ENCODE data around the gene ZNF562. TPM values are rescaled to one million over a fixed set of nuclear protein-coding genes. Genes with fewer than 3 reads are reported as not detected.
"Not testable (repeated sequence)": the region's sequence is repeated elsewhere in the genome, so short reads cannot be mapped to it uniquely, and the experiment has no call there.

The ZNF562 gene
- total RNA-seq, 4 donors from 2014 or later, result 19.5 to 40.4 (median 23.4) TPM

DNA sequence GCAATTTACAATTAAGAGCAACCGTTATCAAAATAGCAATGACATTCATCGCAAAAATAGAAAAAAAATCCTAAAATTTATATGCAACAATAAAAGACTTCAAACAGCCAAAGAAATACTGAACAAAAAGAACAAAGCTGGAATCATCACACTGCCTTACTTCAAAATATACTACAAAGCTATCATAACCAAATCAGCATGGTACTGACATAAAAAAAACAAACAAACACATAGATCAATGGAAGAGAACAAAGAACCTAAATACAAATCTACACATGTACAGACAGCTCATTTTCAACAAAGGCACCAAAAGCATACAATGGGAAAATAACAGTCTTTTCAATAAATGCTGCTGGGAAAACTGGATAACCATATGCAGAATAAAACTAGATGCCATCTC lies 6.4 kb downstream of the ZNF562 start:
- ATAC-seq (ENCODE audit: low FRiP score) (no peak), DNase-seq (ENCODE audit: low spot score) (no peak)
- TF ChIP-seq, protein P1, sequence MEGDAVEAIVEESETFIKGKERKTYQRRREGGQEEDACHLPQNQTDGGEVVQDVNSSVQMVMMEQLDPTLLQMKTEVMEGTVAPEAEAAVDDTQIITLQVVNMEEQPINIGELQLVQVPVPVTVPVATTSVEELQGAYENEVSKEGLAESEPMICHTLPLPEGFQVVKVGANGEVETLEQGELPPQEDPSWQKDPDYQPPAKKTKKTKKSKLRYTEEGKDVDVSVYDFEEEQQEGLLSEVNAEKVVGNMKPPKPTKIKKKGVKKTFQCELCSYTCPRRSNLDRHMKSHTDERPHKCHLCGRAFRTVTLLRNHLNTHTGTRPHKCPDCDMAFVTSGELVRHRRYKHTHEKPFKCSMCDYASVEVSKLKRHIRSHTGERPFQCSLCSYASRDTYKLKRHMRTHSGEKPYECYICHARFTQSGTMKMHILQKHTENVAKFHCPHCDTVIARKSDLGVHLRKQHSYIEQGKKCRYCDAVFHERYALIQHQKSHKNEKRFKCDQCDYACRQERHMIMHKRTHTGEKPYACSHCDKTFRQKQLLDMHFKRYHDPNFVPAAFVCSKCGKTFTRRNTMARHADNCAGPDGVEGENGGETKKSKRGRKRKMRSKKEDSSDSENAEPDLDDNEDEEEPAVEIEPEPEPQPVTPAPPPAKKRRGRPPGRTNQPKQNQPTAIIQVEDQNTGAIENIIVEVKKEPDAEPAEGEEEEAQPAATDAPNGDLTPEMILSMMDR (IDR thresholded peaks at IDR 0.05), result no peak

DNA sequence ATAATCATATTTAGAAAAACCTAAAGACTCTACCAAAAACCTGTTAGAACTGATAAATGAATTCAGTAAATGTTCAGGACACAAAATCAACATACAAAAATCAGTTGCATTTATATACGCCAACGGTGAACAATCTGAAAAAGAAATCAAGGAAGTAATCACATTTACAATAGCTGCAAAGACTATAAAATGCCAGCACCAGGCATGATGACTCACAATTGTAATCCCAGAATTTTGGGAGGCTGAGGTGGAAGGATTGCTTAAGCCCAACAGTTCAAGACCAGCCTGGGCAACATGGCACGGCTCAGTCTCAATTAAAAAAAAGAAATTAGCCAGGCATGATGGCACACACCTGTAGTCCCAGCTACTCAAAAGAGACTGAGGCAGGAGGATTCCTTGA lies 7.0 kb downstream of the ZNF562 start:
- ATAC-seq (ENCODE audit: low FRiP score) (no peak), DNase-seq (ENCODE audit: low spot score) (no peak)
- TF ChIP-seq, protein P1 (IDR thresholded peaks at IDR 0.05), result no peak

DNA sequence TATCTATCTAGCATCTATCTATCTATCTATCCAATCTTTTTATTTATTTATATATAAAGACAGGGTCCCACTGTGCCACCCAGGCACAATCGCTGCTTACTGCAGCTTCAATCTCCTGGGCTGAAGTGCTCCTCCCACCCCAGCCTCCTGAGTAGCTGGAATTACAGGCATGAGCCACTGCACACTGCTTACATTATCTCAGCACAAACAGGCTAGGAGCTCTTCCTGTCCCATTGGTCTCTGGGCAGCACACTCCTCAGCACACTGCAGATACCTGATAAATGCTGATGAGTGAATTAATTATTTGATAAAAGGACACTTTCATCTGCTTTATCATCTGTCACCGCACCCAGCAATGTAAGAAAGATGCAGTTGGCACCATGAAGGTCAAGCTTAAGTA lies 16.1 kb downstream of the ZNF562 start:
- ATAC-seq (ENCODE audit: low FRiP score), result no peak
- no peak for DNase-seq (ENCODE audit: low spot score)
- TF ChIP-seq, protein P1 (IDR thresholded peaks at IDR 0.05), result no peak

DNA sequence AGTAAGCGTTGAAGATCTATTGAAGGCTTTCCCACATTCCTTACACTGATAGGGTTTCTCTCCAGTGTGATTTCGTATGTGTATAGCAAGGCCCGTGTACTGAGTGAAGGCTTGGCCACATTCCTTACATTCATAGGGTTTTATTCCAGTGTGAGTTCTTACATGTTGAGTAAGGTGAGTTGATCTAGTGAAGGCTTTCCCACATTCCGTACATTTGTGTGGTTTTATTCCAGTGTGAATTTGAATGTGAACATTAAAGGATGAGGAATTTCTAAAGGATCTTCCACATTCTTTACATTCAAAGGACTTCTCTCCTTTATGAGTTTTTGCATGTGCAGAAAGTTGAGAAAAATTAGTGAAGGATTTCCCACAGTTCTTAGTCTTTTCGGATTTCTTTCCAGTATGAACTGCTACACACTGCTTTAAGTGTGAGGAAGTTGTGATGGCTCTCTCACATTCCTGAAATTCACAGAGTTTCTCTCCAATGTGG lies 21.8 kb downstream of the ZNF562 start:
- DNase-seq (ENCODE audit: low spot score); ATAC-seq (ENCODE audit: low FRiP score): not testable (repeated sequence)

DNA sequence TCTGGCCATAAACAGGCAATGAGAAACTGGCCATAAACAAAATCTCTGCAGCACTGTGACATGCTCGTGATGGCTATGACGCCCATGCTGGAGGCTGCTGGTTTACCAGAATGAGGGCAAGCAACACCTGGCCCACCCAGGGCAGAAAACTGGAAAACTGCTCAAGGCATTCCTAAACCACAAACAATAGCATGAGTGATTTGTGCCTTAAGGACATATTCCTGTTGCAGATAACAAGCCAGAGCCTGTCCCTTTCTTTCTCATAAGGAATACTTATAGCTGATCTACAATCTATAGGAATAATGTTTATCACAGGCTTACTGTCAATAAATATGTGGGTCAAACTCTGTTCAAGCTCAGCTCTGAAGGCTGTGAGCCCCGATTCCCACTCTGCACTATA lies 23.4 kb downstream of the ZNF562 start:
- ATAC-seq (ENCODE audit: low FRiP score); DNase-seq (ENCODE audit: low spot score): not testable (repeated sequence)

DNA sequence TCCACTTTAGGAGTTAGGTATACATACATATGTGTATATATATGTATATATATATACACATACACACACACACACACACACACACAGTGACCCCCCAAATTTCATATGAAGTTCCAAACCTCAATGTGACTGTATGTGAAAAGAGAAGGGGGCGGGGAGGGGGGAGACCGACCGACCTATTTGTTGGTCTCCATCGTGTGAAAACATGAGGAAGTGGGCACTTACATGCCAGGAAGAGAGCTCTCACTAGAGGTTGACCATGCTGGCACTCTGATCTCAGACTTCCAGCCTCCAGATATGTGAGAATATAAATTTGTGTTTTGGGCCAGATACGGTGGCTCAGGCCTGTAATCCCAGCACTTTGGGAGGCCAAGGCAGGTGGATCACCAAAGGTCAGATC lies 24.6 kb downstream of the ZNF562 start:
- no peak for ATAC-seq (ENCODE audit: low FRiP score)
- no peak for DNase-seq (ENCODE audit: low spot score)
- TF ChIP-seq, protein P1 (IDR thresholded peaks at IDR 0.05), result no peak

DNA sequence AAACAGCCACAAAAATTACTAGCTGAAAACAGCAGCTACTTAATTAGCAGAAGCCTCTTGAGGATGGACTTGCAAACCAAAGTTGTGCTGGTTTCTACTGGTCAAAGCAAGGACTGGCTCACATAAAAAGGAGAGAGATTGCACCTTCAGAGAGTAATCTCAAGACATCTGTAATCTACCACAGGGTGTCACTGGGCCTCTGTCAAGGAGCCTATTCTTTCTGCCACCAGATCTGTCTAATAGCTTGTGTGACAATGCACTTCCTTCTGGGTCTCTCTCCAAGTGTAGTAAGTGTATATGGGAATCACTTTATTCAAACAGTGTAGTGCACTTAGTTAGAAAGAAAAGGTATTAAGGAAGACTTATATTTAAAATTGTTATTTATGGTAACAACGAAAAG lies 29.4 kb downstream of the ZNF562 start:
- ATAC-seq (ENCODE audit: low FRiP score), result no peak
- DNase-seq (ENCODE audit: low spot score), result no peak
- TF ChIP-seq, protein P1 (IDR thresholded peaks at IDR 0.05), result no peak

DNA sequence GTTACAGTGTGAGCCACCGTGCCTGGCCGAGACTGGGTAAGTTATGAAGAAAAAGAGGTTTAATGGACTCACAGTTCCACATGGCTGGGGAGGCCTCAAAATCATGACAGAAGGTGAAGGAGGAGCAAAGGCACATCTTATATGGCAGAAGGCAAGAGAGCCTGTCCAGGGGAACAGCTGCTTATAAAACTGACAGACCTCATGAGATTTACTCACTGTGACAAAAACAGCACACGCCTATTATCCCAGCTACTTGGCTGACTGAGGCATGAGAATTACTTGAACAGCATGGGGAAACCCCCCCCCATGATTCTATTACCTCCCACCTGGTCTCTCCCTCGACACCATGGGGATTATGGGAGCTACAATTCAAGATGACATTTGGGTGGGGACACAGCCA lies 30.4 kb downstream of the ZNF562 start:
- no peak for DNase-seq (ENCODE audit: low spot score)
- no peak for ATAC-seq (ENCODE audit: low FRiP score)
- TF ChIP-seq, protein P1 (IDR thresholded peaks at IDR 0.05), result no peak
